ENCODE measurements around the gene MRPL2.
"Not testable (repeated sequence)": the region's sequence is repeated elsewhere in the genome, so short reads cannot be mapped to it uniquely, and the experiment has no call there.

MRPL2 gene

GRCh38 chr6:43082806-43083655, 23.8 kb upstream of the MRPL2 start:
- no peak for FAIRE-seq
- no peak for DNase-seq (ENCODE audit: insufficient read length, low spot score)

- FAIRE-seq; DNase-seq (ENCODE audit: insufficient read length, low spot score): not testable (repeated sequence)
These were observed 22.7 kb upstream of the MRPL2 start for GRCh38 chr6:43081922-43082321.

GRCh38 chr6:43081043-43081442, 21.8 kb upstream of the MRPL2 start:
- FAIRE-seq (no peak), DNase-seq (ENCODE audit: insufficient read length, low spot score) (no peak)

GRCh38 chr6:43078691-43079090, 19.5 kb upstream of the MRPL2 start:
- FAIRE-seq (no peak), DNase-seq (ENCODE audit: insufficient read length, low spot score) (no peak)

GRCh38 chr6:43077981-43078511, 18.8 kb upstream of the MRPL2 start:
- DNase-seq (ENCODE audit: insufficient read length, low spot score) = no peak
- no peak for FAIRE-seq

- FAIRE-seq (no peak), DNase-seq (ENCODE audit: insufficient read length, low spot score) (no peak)
These were observed 18.1 kb upstream of the MRPL2 start for GRCh38 chr6:43077333-43077809.

- no peak for FAIRE-seq
- DNase-seq (ENCODE audit: insufficient read length, low spot score) = no peak
These were observed 17.5 kb upstream of the MRPL2 start for GRCh38 chr6:43076464-43077332.

- FAIRE-seq = no peak
- no peak for DNase-seq (ENCODE audit: insufficient read length, low spot score)
These were observed 16.6 kb upstream of the MRPL2 start, which contains the start of gene PTK7 for GRCh38 chr6:43075670-43076463. PTK7 (plus strand) TSS chr6:43076314; CDS start chr6:43076489, 175 bp downstream.

GRCh38 chr6:43074847-43075669, 15.8 kb upstream of the MRPL2 start:
- FAIRE-seq = no peak
- no peak for DNase-seq (ENCODE audit: insufficient read length, low spot score)

- FAIRE-seq = peak; percentile 85
- DNase-seq (ENCODE audit: insufficient read length, low spot score) = peak; percentile 68
These were observed 10.9 kb upstream of the MRPL2 start for GRCh38 chr6:43070028-43070632.

- DNase-seq (ENCODE audit: insufficient read length, low spot score) (no peak), FAIRE-seq (no peak)
These were observed 3.6 kb upstream of the MRPL2 start for GRCh38 chr6:43062818-43063217.

GRCh38 chr6:43061861-43062260, 2.6 kb upstream of the MRPL2 start:
- no peak for DNase-seq (ENCODE audit: insufficient read length, low spot score)
- no peak for FAIRE-seq

GRCh38 chr6:43060755-43061633, 1.8 kb upstream of the MRPL2 start:
- no peak for DNase-seq (ENCODE audit: insufficient read length, low spot score)
- FAIRE-seq = no peak

- FAIRE-seq (no peak), DNase-seq (ENCODE audit: insufficient read length, low spot score) (no peak)
These were observed 960 bp upstream of the MRPL2 start for GRCh38 chr6:43060034-43060754.

GRCh38 chr6:43058531-43058930, 703 bp downstream of the MRPL2 start:
- no peak for DNase-seq (ENCODE audit: insufficient read length, low spot score)
- FAIRE-seq = no peak

GRCh38 chr6:43055966-43056365, 3.3 kb downstream of the MRPL2 start:
- FAIRE-seq (no peak), DNase-seq (ENCODE audit: insufficient read length, low spot score) (no peak)

GRCh38 chr6:43054206-43054943, 4.9 kb downstream of the MRPL2 start:
- DNase-seq (ENCODE audit: insufficient read length, low spot score) (no peak), FAIRE-seq (no peak)

Measured in GM19239 (cell line).